GM12872 (cell line): Measurements from ENCODE around the gene ADCY3.

Experiments
- TF ChIP-seq, protein P1 (sequence below): IDR thresholded peaks from 3 replicates; pipeline ENCODE4 v1.5.1; 2011; ENCODE audit warnings: low read depth, mild to moderate bottlenecking, low read length, moderate library complexity; ENCODE audit not compliant: insufficient read depth

Gene ADCY3

DNA sequence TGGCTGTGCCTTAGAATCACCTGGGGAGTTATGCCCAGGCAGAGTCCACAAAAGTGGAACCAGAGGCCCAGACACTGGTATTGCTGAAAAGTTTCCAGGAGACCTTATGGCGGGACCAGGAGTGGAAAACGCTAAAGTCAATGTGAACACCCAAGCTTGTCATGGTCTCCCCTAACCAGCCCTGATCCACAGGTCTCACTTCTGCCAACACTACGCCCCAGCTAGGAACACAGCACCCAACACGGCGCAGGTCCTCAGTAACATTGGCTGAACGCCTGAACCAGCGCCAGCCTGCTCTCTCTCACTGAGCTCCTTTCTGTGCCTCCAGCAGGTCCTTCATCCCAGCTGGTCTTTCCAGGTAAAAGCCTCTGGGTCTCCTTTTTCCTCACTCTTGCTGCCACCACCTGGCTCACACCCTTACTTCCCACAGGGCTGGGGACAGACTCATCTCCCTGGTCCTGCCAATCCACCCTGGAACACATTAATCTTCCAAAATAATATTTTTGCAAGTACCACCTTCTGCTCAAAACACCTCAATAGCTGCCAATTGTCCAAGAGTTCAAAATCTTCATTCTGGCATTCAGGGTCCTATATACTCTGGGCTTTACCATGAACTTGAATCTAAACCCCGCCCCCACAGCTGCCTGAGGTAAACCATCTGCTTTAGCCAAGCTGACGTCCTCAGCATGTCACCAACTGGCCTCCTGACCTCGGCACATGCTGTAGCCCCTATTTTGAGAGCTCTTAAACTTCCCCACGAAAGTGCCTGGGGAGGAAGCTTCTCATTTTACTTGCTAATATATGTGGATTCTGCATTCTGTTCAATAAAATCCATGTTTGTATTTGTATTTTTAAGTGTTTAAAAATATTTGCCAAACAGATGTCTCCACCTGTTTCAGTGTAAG is 34.6 kb downstream of the ADCY3 start:
- TF ChIP-seq, protein P1, sequence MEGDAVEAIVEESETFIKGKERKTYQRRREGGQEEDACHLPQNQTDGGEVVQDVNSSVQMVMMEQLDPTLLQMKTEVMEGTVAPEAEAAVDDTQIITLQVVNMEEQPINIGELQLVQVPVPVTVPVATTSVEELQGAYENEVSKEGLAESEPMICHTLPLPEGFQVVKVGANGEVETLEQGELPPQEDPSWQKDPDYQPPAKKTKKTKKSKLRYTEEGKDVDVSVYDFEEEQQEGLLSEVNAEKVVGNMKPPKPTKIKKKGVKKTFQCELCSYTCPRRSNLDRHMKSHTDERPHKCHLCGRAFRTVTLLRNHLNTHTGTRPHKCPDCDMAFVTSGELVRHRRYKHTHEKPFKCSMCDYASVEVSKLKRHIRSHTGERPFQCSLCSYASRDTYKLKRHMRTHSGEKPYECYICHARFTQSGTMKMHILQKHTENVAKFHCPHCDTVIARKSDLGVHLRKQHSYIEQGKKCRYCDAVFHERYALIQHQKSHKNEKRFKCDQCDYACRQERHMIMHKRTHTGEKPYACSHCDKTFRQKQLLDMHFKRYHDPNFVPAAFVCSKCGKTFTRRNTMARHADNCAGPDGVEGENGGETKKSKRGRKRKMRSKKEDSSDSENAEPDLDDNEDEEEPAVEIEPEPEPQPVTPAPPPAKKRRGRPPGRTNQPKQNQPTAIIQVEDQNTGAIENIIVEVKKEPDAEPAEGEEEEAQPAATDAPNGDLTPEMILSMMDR = no peak

- TF ChIP-seq, protein P1 = no peak
These were observed 36.1 kb downstream of the ADCY3 start for GRCh38 chr2:24883946-24884345.

GRCh38 chr2:24881623-24882022 is 38.4 kb downstream of the ADCY3 start:
- TF ChIP-seq, protein P1 = 0 out of 3 replicates have a peak, but pooled peaks have one; percentile 19

- TF ChIP-seq, protein P1 = no peak
These were observed 38.9 kb downstream of the ADCY3 start for GRCh38 chr2:24881158-24881557.

DNA sequence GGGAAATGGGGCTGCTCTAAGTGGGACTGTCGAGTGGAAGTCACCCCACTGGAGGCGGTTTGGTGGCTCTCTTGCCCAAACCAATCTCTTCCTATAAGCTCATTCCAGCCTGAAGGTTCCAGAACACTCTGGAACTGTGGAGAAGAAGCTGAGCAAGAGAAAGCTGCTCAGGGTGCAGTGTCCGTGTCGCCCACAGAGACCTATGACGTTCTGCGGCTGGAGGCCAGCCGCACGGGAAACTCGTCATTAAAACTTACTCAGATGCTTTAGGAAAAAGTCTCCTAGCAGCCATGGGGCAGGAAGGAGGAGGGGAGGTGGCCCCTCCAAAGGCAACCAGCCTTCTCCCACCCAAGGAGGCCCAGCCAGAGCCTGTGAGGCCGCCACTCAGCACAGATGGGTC is 41.7 kb downstream of the ADCY3 start:
- TF ChIP-seq, protein P1 = no peak

DNA sequence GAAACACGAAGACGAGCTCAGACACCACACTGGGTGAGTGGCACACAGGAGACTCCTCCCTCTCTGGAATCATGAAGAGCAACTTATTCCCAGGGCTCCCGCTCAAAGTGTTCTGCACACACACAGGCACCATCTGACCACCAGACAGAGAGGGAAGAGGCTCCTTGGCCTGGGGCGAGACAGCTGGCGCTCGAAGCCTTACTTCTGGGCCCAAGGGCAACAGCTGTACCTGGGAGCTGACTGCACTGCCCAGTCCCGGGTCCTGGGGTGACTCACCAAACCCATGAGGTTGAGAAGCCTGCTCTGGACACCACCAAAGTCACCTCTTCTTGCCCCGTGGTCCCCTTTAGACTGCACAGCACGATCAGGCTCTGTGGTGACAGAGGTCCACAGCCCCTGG is 42.4 kb downstream of the ADCY3 start:
- TF ChIP-seq, protein P1 = no peak

DNA sequence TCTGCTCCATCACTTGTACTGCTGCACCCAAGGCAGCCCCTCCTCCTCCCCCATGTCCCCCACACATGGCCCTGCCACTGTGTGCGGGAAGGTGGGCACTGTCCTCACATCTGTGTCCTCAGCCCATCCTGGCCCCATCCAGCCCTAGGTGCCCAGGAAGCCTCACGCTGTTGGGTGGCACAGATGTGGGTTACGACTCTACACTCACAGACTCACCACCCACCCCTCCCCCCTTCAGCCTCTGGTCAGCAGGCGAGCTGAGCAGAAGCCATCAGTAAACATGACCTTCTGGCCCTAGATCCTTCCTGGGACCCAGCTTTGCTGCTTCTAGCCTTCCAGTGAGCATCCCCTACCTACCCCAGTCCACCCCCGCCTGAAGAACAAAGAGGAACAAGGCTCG is 43.0 kb downstream of the ADCY3 start:
- TF ChIP-seq, protein P1 = no peak
